ENCODE data around the gene ERC2. TPM values are rescaled to one million over a fixed set of nuclear protein-coding genes. Genes with fewer than 3 reads are reported as not detected.

The ERC2 gene
- total and polyA plus RNA-seq, 2 of the 13 experiments (the other 11 are each of a cell fraction or from before 2014, with no cell fraction given) = 0.16 to 0.22 TPM

- Histone ChIP-seq H3K4me3 (replicated peaks in 1 of 3; ENCODE audit: insufficient read depth in 1 of 3, low read depth in 2 of 3, low read length in 3 of 3) (no peak overlapping the region), H3K9ac (ENCODE audit: insufficient read depth, low read depth, low read length) (no peak overlapping the region), H3K9me3 (ENCODE audit: low read length) (no peaks in the 10 kb centered on the region), H2AFZ (ENCODE audit: low read length) (no peak overlapping the region), H3K27me3 (ENCODE audit: control insufficient read depth in 1 of 2, insufficient read depth in 2 of 2, low read length in 2 of 2) (no peaks in the 10 kb centered on the region), H3K4me1 (ENCODE audit: insufficient read depth, low read length) (no peaks in the 10 kb centered on the region), H3K4me2 (ENCODE audit: low read depth, low read length) (no peak overlapping the region), H4K20me1 (ENCODE audit: insufficient read depth, low read length) (no peaks in the 10 kb centered on the region), H3K27ac (ENCODE audit: extremely low read length, insufficient read depth, low read length) (no peak overlapping the region), H3K36me3 (replicated peaks in 1 of 2; ENCODE audit: control insufficient read depth in 1 of 2, insufficient read depth in 2 of 2, low read length in 2 of 2) (no peaks in the 10 kb centered on the region), H3K79me2 (ENCODE audit: insufficient read depth, low read length) (no peaks in the 10 kb centered on the region)
- WGBS (ENCODE audit: low lambda C conversion rate) = 10% methylated on average over 3 of the region's 3 CpGs
- ATAC-seq (no peak), DNase-seq (ENCODE audit: low spot score) (no peak), FAIRE-seq (no peak)
- ChIA-PET CTCF (ENCODE audit: low intra/inter-chr PET ratio, low total read pairs) (no interaction called here), POLR2A (no interaction called here)
- no TSS peak for BruUV-seq (replicated peaks)
- TF ChIP-seq ISX (CRISPR knock-in tag; conservative IDR thresholded peaks at IDR 0.05) (no peak), TRIM22 (IDR thresholded peaks at IDR 0.05) (no peak)
- in situ Hi-C loops (cut with HindIII; ENCODE audit: extremely low pct_ligation_motif_present, low pct_unique_long_range_greater_than_20kb) = no loop called here
- intact Hi-C loops (cut with micrococcal nuclease; ENCODE audit: unreplicated experiment) = no loop called here
Measured at GRCh38 chr3:56404884-56405283, 63.4 kb downstream of the ERC2 start.

- CTCF ChIA-PET (ENCODE audit: low intra/inter-chr PET ratio, low total read pairs) = no interaction called here
Measured at GRCh38 chr3:56398659-56399058, 69.6 kb downstream of the ERC2 start.

More at GRCh38 chr3:56398659-56399058, 69.6 kb downstream of the ERC2 start:
- intact Hi-C loops (cut with micrococcal nuclease; ENCODE audit: unreplicated experiment) = no loop called here
- in situ Hi-C loops (cut with HindIII; ENCODE audit: extremely low pct_ligation_motif_present, low pct_unique_long_range_greater_than_20kb) = no loop called here
- FAIRE-seq = no peak
- Histone ChIP-seq H3K27ac (ENCODE audit: extremely low read length, insufficient read depth, low read length) (no peak overlapping the region), H3K9ac (ENCODE audit: insufficient read depth, low read depth, low read length) (no peak overlapping the region), H3K27me3 (ENCODE audit: control insufficient read depth in 1 of 2, insufficient read depth in 2 of 2, low read length in 2 of 2) (peaks cover 0 to 7% of the 10 kb centered on the region in 2 experiments; a peak in 1 of 5 replicates), H2AFZ (ENCODE audit: low read length) (no peak overlapping the region), H3K36me3 (replicated peaks in 1 of 2; ENCODE audit: control insufficient read depth in 1 of 2, insufficient read depth in 2 of 2, low read length in 2 of 2) (no peaks in the 10 kb centered on the region), H4K20me1 (ENCODE audit: insufficient read depth, low read length) (no peaks in the 10 kb centered on the region), H3K4me2 (ENCODE audit: low read depth, low read length) (no peak overlapping the region), H3K4me3 (replicated peaks in 1 of 3; ENCODE audit: insufficient read depth in 1 of 3, low read depth in 2 of 3, low read length in 3 of 3) (no peak overlapping the region), H3K9me3 (ENCODE audit: low read length) (no peaks in the 10 kb centered on the region), H3K79me2 (ENCODE audit: insufficient read depth, low read length) (no peaks in the 10 kb centered on the region), H3K4me1 (ENCODE audit: insufficient read depth, low read length) (no peaks in the 10 kb centered on the region)
- WGBS (ENCODE audit: low lambda C conversion rate) = 0% methylated on average over 2 of the region's 2 CpGs
- BruUV-seq (replicated peaks) = no TSS peak
- no peak for ATAC-seq
- POLR2A ChIA-PET = no interaction called here
- no peak for TF ChIP-seq ZSCAN25 (CRISPR knock-in tag; IDR thresholded peaks at IDR 0.05)
- TF ChIP-seq MED1 (CRISPR knock-in tag; IDR thresholded peaks at IDR 0.05) = no peak
- no peak for TF ChIP-seq ZBTB42 (CRISPR knock-in tag; IDR thresholded peaks at IDR 0.05)
- TF ChIP-seq ZNF530 (CRISPR knock-in tag; IDR thresholded peaks at IDR 0.05; ENCODE audit: low read depth) = no peak
- no peak for TF ChIP-seq BCLAF1 (IDR thresholded peaks at IDR 0.05)
- TF ChIP-seq ZNF777 (CRISPR knock-in tag; IDR thresholded peaks at IDR 0.05) = no peak
- TF ChIP-seq NONO (IDR thresholded peaks at IDR 0.05) = no peak
- TF ChIP-seq NONO (CRISPR knock-in tag; conservative IDR thresholded peaks at IDR 0.05) = no peak
- TF ChIP-seq ZNF792 (CRISPR knock-in tag; IDR thresholded peaks at IDR 0.05) = no peak
- no peak for TF ChIP-seq PHF21A (CRISPR knock-in tag; IDR thresholded peaks at IDR 0.05)
- DNase-seq (ENCODE audit: low spot score) = no peak
